GM18508 (cell line): ENCODE measurements around the gene FBXO17.

ENCODE experiments used
- ATAC-seq: cut with Tn5 transposase; IDR thresholded peaks from one replicate; pipeline ENCODE4 v1.9.1; 2021; ENCODE audit warnings: moderate number of reproducible peaks; ENCODE audit not compliant: insufficient read depth, unreplicated experiment

FBXO17 gene

DNA sequence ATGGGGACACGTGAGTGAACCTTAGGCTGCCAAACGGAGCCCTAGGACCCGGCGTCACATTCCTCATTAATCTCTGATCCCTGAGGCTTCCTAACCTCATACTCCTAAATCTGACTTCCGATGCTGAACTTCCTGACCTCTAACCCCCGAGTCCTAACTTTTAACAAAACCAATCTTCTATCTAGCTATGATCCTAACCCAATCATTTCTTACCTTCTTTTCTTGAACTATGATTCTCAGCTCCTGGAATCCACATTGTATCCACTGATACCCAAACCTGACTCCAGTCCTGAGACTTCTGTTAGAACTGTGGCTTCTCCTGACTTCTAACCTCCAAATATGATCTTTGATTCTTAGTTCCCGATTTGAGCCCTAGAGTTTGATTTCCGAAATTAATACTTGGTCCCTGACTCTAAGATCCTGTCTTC is 75.3 kb downstream of the FBXO17 start:
- no peak for ATAC-seq

DNA sequence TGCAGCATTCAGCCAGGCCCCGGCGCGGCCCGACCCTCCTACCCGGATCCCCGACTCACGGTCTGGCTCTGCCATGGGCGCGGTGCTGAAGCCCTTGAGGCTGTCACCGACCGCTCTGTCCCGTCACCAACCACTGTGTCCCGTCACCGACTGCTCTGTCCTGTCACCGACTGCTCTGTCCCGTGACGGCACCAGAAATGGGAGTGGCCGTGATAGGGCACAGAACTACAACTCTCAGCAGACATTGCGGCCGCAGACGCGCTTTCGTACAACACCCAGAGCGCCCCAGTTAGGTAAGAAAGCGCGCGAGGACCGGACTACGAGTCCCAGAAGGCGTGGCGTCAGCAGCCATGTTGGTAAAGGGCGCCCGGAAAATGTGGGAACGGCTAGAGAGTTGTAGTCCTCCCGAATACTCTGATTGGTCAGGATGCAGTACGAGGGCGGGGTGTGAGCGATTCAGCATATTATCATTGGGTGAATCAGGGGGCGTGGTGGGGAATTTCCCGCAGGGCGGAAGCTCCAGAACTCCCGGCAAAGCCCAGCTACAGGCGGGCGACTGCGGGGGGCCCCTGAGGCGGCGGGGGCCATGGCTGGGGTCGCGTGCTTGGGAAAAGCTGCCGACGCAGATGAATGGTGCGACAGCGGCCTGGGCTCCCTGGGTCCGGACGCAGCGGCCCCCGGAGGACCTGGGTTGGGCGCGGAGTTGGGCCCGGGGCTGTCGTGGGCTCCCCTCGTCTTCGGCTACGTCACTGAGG is 75.9 kb downstream of the FBXO17 start, which contains the start of the genes NFKBIB and SIRT2:
TSS of gene NFKBIB (plus strand) at position 523 of the 755 bp plus-strand sequence. CDS start at position 587, 64 bp downstream.
TSS of gene SIRT2 (minus strand) at position 172 of the 755 bp plus-strand sequence. CDS start at position 75, 97 bp downstream.
- peak; percentile 76 for ATAC-seq

DNA sequence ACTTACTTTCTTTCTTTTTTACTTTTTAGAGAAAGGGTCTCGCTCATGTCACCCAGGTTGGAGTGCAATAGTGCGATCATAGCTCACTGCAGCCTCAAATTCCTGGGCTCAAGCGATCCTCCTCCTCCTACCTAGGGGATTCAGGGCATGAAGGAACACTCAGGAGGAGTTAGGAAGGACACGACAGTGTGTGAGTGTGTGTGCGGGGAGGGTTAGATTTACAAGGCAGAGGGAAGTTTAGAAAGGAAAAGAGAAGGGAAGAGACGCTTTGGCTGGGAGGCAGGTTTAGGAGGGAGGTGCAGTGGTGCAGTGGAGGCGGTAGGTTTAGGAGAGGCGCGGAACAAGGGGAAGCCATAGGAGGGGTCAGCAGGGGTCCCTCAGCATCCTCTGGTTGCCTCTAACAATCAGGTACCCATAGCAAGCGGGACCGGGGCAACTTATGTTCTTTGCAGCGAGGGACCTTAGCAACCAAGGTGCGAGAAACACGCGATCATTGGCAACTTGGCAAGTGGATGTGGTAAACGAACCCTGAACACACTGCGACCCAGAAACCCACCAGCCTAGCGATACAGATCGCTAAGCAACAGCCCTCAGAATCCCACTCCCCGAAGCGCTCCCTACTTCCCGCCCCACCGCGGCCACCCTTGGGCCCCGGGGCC is 76.6 kb downstream of the FBXO17 start:
- ATAC-seq, result no peak

DNA sequence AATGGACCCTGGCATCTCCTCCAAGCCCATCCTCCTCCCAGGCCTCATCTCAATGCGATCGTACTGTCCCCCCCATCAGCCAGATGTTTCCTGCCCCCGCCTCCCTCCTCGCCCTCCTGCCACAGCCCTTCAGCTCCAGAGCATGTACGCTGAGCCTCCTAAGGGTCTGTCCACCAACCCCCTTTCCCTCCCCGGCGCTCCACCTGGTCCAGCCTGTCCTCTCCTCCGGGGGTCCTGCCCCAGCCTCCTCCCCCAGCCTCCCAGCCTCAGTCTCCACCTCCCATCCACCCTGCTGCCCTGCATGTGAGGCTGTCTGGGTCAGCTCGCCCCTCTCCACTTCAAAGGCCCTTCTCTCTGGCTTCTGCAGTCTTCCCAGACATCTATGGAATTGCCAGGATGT is 80.6 kb downstream of the FBXO17 start:
- ATAC-seq, result no peak

DNA sequence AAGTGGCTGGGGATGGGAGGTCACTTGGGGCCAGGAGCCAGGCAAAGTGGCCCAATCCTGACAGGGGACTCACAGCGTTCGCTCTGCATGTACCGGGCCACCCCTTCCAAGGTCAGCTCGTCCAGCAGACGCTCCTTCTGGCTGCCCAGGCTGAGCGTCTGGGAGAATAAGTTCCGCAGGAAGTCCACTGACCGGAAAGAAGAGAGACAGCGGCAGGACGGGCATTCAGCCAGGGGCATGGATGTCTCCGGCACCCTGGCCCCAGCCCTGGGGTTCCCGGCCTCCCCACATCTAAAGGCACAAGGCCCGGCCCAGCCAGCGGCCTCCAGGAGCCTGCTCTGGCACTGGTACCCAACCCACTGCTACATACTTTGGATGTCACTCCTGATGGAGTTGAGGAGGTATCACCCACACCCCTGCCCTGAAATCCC is 82.2 kb downstream of the FBXO17 start:
- ATAC-seq, result no peak

DNA sequence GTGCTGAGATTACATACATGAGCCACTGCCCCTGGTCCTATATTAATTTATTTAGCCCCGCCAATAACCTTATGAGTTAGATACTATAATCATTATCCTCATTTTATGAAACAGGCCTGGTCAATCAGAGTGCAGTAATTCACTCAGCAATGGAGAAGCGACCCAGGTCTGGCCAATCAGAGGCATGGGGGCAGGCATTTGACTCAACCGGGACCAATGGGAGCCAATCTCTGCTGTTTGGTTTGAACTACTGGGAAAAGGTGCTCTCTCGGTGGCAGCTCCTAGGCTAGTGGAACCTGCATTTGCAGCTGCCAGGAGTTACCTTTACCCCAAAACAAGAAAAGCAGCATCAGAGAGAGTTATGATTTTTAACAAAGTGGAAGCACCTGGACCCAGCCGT is 82.7 kb downstream of the FBXO17 start:
- ATAC-seq, result no peak

DNA sequence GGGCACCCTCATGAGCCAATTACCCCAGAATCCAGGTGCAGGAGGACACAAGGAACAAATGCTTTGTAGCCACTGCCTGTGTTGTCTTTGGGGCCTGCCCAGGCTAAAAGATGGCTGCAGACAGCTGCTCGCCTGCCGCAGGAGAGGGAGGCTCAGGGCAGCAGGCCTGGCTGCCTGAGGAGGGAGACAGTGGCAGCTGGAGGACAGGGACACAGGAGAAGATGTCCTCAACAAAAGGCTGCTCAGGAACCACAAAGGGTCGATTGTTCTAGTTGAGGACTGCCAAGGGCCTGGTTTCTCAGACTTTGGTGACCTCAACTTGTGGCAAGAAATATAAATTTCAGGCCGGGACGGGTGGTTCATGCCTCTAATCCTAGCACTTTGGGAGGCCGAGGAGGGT is 83.8 kb downstream of the FBXO17 start:
- no peak for ATAC-seq
